ENCODE results near the gene NCCRP1.

DNA sequence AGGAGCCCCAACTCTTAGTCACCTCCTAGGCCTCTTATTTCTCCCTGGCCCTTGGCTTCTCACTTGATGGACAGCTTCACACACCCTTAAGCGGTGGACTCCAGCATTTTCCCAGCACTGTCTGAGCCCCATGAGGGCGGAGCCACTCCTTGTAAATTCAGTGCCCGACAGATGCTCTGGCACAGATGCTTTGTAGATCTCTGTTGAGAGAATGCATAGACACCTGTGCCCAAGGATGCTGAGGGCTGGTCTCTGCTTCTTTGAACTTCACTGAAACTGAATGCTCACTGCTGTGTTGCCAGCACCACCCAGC is 4.0 kb downstream of the NCCRP1 start:
- TF ChIP-seq, protein P1, sequence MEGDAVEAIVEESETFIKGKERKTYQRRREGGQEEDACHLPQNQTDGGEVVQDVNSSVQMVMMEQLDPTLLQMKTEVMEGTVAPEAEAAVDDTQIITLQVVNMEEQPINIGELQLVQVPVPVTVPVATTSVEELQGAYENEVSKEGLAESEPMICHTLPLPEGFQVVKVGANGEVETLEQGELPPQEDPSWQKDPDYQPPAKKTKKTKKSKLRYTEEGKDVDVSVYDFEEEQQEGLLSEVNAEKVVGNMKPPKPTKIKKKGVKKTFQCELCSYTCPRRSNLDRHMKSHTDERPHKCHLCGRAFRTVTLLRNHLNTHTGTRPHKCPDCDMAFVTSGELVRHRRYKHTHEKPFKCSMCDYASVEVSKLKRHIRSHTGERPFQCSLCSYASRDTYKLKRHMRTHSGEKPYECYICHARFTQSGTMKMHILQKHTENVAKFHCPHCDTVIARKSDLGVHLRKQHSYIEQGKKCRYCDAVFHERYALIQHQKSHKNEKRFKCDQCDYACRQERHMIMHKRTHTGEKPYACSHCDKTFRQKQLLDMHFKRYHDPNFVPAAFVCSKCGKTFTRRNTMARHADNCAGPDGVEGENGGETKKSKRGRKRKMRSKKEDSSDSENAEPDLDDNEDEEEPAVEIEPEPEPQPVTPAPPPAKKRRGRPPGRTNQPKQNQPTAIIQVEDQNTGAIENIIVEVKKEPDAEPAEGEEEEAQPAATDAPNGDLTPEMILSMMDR (IDR thresholded peaks at IDR 0.05): no peak
- TF ChIP-seq POLR2A (IDR thresholded peaks at IDR 0.05): no peak
